ENCODE results near the gene SELENOH. TPM values are rescaled to one million over a fixed set of nuclear protein-coding genes. Genes with fewer than 3 reads are reported as not detected.
"Not testable (repeated sequence)": the region's sequence is repeated elsewhere in the genome, so short reads cannot be mapped to it uniquely, and the experiment has no call there.

SELENOH gene
- total RNA-seq, 2 experiments from 2014 or later = 148 to 162 TPM

DNA sequence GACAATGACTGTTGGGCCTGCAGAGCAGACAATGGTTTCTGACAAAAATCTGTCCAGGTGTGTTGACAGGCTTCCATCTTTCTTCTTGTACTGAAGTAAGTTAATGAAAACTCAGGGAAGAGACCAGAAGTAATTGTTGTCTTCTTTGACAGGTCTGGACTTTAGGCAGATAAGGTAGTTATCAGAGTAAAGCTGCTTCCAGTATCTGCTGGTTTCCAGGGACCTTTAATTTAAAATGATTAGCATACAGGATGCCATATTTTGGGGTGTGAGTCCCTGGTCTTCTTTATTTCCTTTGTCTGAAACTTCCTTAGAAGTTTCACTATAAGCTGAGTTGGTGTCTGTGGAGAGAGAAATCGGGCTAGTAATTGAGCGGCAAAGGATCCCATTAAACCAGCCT is 27.5 kb upstream of the SELENOH start:
- ChIA-PET POLR2A (interaction anchor here (1.1 to 6.8 kb wide), 4 partner anchors 15 to 87 kb away, joined by 4 to 54 read pairs (median 5); partner anchors contain the start of gene SELENOH), CTCF (interaction anchor here (0.8 to 2.0 kb wide), 11 partner anchors 9 to 255 kb away, joined by 3 to 16 read pairs (median 3); partner anchors contain the start of genes BTBD18, SELENOH and UBE2L6)
- Mint-ChIP-seq H3K4me1 (peaks cover 50% of the 10 kb centered on the region), H3K27ac (peak overlapping the region; percentile 2), H3K4me3 (peak overlapping the region; percentile 98), H3K36me3 (ENCODE audit: low read depth) (peaks cover 21% of the 10 kb centered on the region), H3K27me3 (no peaks in the 10 kb centered on the region), H3K9me3 (no peaks in the 10 kb centered on the region)
- no peak for DNase-seq

DNA sequence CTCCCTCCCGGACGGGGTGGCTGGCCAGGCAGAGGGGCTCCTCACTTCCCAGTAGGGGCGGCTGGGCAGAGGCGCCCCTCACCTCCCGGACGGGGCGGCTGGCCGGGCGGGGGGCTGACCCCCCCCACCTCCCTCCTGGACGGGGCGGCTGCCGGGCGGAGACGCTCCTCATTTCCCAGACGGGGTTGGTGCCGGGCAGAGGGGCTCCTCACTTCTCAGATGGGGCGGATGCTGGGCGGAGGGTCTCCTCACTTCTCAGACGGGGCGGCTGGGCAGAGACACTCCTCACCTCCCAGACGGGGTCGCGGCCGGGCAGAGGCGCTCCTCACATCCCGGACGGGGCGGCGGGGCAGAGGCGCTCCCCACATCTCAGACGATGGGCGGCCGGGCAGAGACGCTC is 24.6 kb upstream of the SELENOH start:
- Mint-ChIP-seq H3K36me3 (ENCODE audit: low read depth) (peaks cover 27% of the 10 kb centered on the region), H3K4me1 (peaks cover 23% of the 10 kb centered on the region)
- H3K27me3 Mint-ChIP-seq, POLR2A ChIA-PET, CTCF ChIA-PET, DNase-seq, H3K4me3 Mint-ChIP-seq, H3K27ac Mint-ChIP-seq, H3K9me3 Mint-ChIP-seq: not testable (repeated sequence)

DNA sequence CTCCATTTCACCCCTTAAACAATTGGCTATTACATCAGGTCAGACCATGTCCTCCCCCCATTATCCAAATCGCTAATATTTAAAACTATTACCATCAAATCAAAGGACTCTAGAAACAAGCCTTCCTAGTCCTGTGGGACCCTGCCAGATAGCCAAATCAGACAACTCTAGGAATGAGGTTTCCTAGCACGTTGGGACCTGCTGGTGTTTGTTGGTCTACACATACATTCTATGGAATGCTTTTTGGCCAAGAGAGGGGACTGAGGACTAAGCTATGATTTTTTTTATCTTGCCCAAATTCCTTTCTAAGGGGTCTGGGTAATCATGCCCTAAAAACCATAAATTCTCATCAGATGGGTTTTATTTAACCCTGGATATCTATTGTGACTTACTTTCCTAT is 14.1 kb upstream of the SELENOH start:
- CTCF ChIA-PET = interaction anchor here (2.7 kb wide), 1 partner anchor 74 kb away, joined by 14 read pairs; no protein-coding TSS in a partner anchor

DNA sequence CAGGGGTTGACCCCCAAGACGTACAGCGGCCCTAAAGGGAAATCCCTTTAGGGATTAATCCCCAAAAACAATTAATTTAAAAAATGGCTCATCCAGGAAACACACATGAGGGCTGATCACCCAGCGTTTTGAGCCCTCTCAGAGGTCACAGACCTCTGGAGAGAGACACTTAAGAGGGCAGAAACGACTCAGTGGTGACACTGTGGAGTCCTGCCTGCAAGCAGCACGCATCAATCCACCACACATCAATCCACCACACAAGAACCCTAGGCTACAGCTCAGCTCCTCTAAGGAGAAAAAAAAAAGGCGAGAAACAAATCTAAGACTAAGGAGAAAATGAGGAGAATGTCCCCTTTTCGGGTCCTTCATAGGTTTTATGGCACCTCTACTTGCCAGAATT is 12.5 kb upstream of the SELENOH start:
- Mint-ChIP-seq H3K4me1 (peaks cover 8% of the 10 kb centered on the region), H3K36me3 (ENCODE audit: low read depth) (peaks cover 2% of the 10 kb centered on the region), H3K27ac (no peak overlapping the region), H3K27me3 (no peaks in the 10 kb centered on the region), H3K4me3 (no peak overlapping the region), H3K9me3 (no peaks in the 10 kb centered on the region)
- DNase-seq = no peak
- CTCF ChIA-PET = interaction anchor here (1.3 to 2.7 kb wide), 2 partner anchors 14 to 72 kb away, joined by 4 to 14 read pairs; no protein-coding TSS in a partner anchor
- POLR2A ChIA-PET = interaction anchor here (0.6 to 3.5 kb wide), 3 partner anchors 12 to 43 kb away, joined by 3 to 15 read pairs (median 4); partner anchors contain the start of gene SELENOH

More for the DNA sequence above, 14.1 kb upstream of the SELENOH start:
- no peaks in the 10 kb centered on the region for H3K9me3 Mint-ChIP-seq
- H3K4me3 Mint-ChIP-seq = no peak overlapping the region
- H3K4me1 Mint-ChIP-seq = peaks cover 8% of the 10 kb centered on the region
- no peak for DNase-seq
- no peak overlapping the region for H3K27ac Mint-ChIP-seq
- H3K27me3 Mint-ChIP-seq = no peaks in the 10 kb centered on the region
- peaks cover 2% of the 10 kb centered on the region for H3K36me3 Mint-ChIP-seq (ENCODE audit: low read depth)
- POLR2A ChIA-PET = interaction anchor here (3.5 kb wide), 1 partner anchor 14 kb away, joined by 15 read pairs; the partner anchor contains the start of gene SELENOH

DNA sequence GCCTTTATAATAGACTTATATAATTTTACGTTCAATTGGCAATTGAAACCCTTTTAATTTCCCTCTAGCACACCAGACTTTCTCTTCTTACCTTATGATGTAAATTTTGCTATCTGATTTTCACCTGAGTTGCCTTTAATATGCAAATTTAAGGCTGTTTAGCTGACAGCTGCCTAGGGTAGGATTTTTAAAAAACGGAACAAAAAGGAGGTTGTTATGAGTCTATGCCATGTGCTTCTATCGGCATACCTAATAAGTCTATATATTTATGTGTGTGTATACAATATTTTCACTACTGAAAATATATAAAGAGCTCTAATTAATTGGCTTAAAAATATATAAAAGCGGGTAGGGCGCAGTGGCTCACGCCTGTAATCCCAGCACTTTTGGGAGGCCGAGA is 11.8 kb upstream of the SELENOH start:
- ChIA-PET POLR2A (interaction anchor here (1.6 to 3.5 kb wide), 2 partner anchors 11 to 18 kb away, joined by 3 to 15 read pairs; partner anchors contain the start of gene SELENOH), CTCF (interaction anchor here (0.6 to 2.7 kb wide), 3 partner anchors 15 to 71 kb away, joined by 3 to 14 read pairs (median 4); no protein-coding TSS in a partner anchor)
- no peaks in the 10 kb centered on the region for H3K27me3 Mint-ChIP-seq
- H3K27ac Mint-ChIP-seq = no peak overlapping the region
- DNase-seq = no peak
- no peak overlapping the region for H3K4me3 Mint-ChIP-seq
- H3K9me3 Mint-ChIP-seq = no peaks in the 10 kb centered on the region
- H3K4me1 Mint-ChIP-seq = peaks cover 10% of the 10 kb centered on the region
- H3K36me3 Mint-ChIP-seq (ENCODE audit: low read depth) = peaks cover 2% of the 10 kb centered on the region

DNA sequence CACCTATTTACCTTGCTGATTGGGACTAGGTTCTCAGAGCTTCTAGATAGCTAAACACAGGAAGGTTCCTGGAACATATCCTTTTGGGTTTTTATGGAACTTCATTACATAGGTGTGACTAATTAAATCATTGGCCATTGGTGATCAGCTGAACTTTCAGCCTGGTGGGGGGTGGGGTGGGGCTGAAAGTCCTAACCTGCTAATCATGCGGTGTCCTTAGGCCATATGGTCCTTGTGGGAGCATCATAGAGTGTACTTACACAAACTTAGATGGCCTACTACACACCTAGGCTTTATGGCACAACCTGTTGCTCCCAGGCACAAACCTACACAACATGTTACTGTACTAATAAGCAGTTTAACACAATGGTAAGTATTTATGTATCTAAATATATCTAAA is 8.6 kb upstream of the SELENOH start:
- H3K27me3 Mint-ChIP-seq = no peaks in the 10 kb centered on the region
- H3K36me3 Mint-ChIP-seq (ENCODE audit: low read depth) = peaks cover 9% of the 10 kb centered on the region
- no peaks in the 10 kb centered on the region for H3K9me3 Mint-ChIP-seq
- ChIA-PET CTCF (no interaction called here), POLR2A (interaction anchor here (0.6 to 1.7 kb wide), 2 partner anchors 9 to 59 kb away, joined by 3 to 9 read pairs; no protein-coding TSS in a partner anchor)
- no peak overlapping the region for H3K4me3 Mint-ChIP-seq
- H3K4me1 Mint-ChIP-seq = peaks cover 19% of the 10 kb centered on the region
- H3K27ac Mint-ChIP-seq = no peak overlapping the region
- no peak for DNase-seq

DNA sequence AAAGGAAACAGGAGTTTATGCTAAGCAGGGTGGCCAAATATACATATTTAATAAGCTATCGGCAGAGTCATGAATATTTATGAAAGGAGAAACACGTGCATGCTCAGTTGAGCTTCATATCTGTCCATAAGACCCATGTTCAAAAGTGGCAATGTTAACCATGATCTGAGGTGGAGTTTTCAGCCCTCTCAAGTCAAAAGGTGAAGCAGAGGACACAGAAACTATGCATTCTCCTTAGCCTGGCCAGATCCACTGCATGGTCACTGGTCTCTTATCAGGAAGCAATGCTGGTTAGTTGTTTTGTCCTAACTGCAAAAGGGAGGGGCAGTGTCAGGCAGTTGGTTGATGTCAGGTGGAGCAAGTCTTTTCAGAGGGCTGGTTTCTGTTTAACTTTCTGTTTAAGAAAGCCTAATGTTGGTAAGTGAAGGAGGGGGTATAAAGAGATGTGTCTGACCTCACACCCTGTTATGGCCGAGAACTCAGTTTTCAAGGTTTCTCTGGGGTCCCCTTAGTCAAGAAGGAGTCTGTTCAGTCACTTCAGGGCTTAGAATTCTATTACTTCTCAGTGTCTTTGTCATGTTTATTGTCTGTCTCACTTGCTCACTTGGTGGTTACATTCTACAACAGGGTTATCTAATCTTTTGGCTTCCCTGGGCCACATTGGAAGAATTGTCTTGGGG is 5.5 kb upstream of the SELENOH start:
- Mint-ChIP-seq H3K4me1 (peaks cover 19% of the 10 kb centered on the region), H3K9me3 (no peaks in the 10 kb centered on the region), H3K4me3 (no peak overlapping the region), H3K36me3 (ENCODE audit: low read depth) (peaks cover 27% of the 10 kb centered on the region), H3K27me3 (no peaks in the 10 kb centered on the region), H3K27ac (peak overlapping the region; percentile 17)
- ChIA-PET POLR2A (interaction anchor here (1.0 to 1.2 kb wide), 2 partner anchors 26 to 68 kb away, joined by 3 to 4 read pairs; no protein-coding TSS in a partner anchor), CTCF (interaction anchor here (1.1 to 1.4 kb wide), 4 partner anchors 21 to 243 kb away, joined by 3 to 5 read pairs (median 4); no protein-coding TSS in a partner anchor)
- no peak for DNase-seq

DNA sequence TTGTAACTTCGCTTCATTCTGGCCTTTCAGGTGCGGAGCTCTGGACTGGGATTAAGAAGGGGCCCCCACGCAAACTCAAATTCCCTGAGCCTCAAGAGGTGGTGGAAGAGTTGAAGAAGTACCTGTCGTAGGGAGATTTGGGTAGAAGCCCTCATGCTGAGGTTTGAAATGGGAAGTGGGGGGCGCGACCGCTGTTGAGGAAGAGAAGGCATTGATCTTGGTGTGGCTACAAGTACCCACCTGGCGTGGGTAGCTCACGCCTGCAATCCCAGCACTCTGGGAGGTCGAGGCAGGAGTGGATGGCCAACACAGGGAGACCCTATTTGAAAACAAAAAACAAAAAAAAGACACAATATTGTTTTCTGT is 779 bp downstream of the SELENOH start:
- peaks cover 68% of the 10 kb centered on the region for H3K36me3 Mint-ChIP-seq (ENCODE audit: low read depth)
- H3K4me1 Mint-ChIP-seq = peaks cover 28% of the 10 kb centered on the region

DNA sequence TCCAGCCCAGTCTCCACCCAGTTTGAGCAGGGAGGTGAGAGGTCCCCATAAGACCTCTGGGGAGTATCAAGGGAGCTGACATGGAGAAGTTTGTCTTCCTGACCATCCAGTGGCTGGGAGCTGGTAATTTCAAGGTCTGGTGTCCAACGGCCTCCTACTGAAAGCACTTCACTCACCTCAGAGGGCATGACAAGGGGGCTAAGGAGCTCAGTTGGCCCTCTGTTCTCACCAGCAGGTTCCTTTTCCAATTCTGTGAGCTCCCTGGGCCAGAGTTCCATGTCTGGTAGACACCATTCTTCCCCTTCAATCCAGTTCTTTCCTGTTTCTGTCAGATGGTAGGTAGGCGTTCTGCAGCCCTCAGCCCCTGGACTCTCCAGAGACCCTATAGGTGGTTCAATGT is 3.1 kb downstream of the SELENOH start:
- peaks cover 59% of the 10 kb centered on the region for H3K36me3 Mint-ChIP-seq (ENCODE audit: low read depth)
- no peaks in the 10 kb centered on the region for H3K27me3 Mint-ChIP-seq
- peak overlapping the region; percentile 36 for H3K27ac Mint-ChIP-seq
- POLR2A ChIA-PET = interaction anchor here (1.1 to 1.3 kb wide), 2 partner anchors 33 to 56 kb away, joined by 4 to 5 read pairs; partner anchors contain the start of genes MED19 and TMX2
- no peak overlapping the region for H3K4me3 Mint-ChIP-seq
- H3K4me1 Mint-ChIP-seq = peaks cover 30% of the 10 kb centered on the region
- no peaks in the 10 kb centered on the region for H3K9me3 Mint-ChIP-seq
- CTCF ChIA-PET = no interaction called here
- no peak for DNase-seq

More for the DNA sequence above, 779 bp downstream of the SELENOH start:
- POLR2A ChIA-PET = interaction anchor here (0.7 to 3.1 kb wide), 28 partner anchors 10 to 1402 kb away, joined by 3 to 54 read pairs (median 4); partner anchors contain the start of genes BTBD18, CLP1, FAM111B and MED19
- H3K4me3 Mint-ChIP-seq = peak overlapping the region; percentile 98
- no peak for DNase-seq
- H3K27ac Mint-ChIP-seq = peak overlapping the region; percentile 95
- CTCF ChIA-PET = interaction anchor here (0.6 to 4.1 kb wide), 6 partner anchors 10 to 174 kb away, joined by 4 to 35 read pairs (median 4); partner anchors contain the start of genes BTBD18 and UBE2L6
- H3K9me3 Mint-ChIP-seq = no peaks in the 10 kb centered on the region
- no peaks in the 10 kb centered on the region for H3K27me3 Mint-ChIP-seq

DNA sequence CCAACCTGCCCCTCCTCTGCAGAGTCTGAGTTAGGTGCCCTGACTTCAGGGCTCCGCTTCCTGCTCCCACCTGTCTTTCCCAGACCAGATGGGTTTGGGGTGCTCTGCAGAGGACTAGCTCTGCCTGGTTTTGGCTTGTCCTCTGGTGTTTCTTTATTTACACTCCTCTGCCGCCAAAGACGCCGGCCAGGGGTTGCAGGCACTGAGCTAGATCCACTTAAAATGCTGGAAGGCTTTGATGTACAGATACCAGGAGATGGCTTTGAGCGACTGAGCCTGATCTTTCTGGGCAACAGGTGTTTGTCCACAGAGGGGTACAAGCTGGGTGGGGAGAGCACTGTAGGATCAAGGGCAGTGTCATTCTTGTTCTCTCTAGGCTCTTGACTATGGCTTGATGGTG is 3.9 kb downstream of the SELENOH start:
- Mint-ChIP-seq H3K4me1 (peaks cover 27% of the 10 kb centered on the region), H3K27ac (no peak overlapping the region), H3K4me3 (no peak overlapping the region), H3K36me3 (ENCODE audit: low read depth) (peaks cover 55% of the 10 kb centered on the region), H3K9me3 (no peaks in the 10 kb centered on the region), H3K27me3 (no peaks in the 10 kb centered on the region)
- POLR2A ChIA-PET = interaction anchor here (1.1 kb wide), 1 partner anchor 33 kb away, joined by 4 read pairs; the partner anchor contains the start of genes MED19 and TMX2
- CTCF ChIA-PET = interaction anchor here (1.2 to 5.4 kb wide), 2 partner anchors 13 to 56 kb away, joined by 4 to 37 read pairs; no protein-coding TSS in a partner anchor
- no peak for DNase-seq

DNA sequence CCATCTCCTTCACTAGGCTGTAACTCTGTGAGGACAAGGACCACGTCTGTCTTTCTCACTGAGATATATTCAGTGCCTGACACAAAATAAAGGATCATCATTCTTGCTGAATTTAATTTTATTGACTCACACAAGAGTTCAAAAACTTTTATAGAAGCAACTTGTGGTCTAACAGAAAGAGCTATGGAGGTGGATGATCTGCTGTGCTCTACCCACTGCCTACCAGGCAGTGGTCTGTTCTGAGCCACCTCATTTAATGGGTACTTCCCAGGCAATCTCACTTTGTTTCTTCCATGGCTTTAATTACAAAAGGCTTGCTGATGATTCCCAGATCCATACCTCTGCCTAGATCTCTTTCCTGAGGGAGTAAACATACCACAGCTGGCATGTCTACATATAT is 5.6 kb downstream of the SELENOH start:
- CTCF ChIA-PET = interaction anchor here (5.4 kb wide), 1 partner anchor 54 kb away, joined by 37 read pairs; no protein-coding TSS in a partner anchor
- Mint-ChIP-seq H3K4me3 (no peak overlapping the region), H3K4me1 (peaks cover 19% of the 10 kb centered on the region), H3K36me3 (ENCODE audit: low read depth) (peaks cover 48% of the 10 kb centered on the region), H3K9me3 (no peaks in the 10 kb centered on the region), H3K27ac (no peak overlapping the region), H3K27me3 (no peaks in the 10 kb centered on the region)
- POLR2A ChIA-PET = interaction anchor here (0.9 kb wide), 1 partner anchor 18 kb away, joined by 3 read pairs; no protein-coding TSS in a partner anchor
- no peak for DNase-seq

DNA sequence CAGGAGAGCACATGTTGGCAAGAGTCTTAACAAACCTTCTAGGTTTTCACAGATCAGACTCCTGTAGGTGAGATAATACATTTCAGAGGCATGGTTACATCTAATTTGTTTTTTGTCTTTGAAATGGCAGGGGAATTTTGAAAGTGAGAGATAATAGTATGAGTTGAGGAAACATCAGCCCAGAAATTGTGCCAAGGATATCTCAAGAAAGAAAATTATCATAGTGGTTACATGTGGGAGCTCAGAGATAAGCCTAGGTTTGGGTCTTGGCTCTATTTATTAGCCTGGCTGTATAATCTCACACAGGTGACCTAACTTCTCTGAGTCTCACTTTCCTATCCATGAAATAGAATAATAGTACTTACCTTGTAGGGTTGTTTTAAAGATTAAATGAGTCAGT is 9.9 kb downstream of the SELENOH start:
- Mint-ChIP-seq H3K9me3 (no peaks in the 10 kb centered on the region), H3K4me3 (no peak overlapping the region), H3K27me3 (no peaks in the 10 kb centered on the region), H3K4me1 (peaks cover 4% of the 10 kb centered on the region), H3K36me3 (ENCODE audit: low read depth) (peaks cover 18% of the 10 kb centered on the region), H3K27ac (no peak overlapping the region)
- DNase-seq = no peak
- ChIA-PET POLR2A (interaction anchor here (1.0 to 2.1 kb wide), 2 partner anchors 9 to 49 kb away, joined by 4 to 13 read pairs; partner anchors contain the start of gene SELENOH), CTCF (interaction anchor here (0.5 to 2.2 kb wide), 11 partner anchors 10 to 84 kb away, joined by 3 to 60 read pairs (median 3); partner anchors contain the start of gene SELENOH)

Measured in activated CD4-positive, alpha-beta memory T cell treated with anti-CD3 and anti-CD28 coated beads, Interleukin-2, amount 10 ng/mL, durations not matched to agents 7 days and 5 days (primary cell).